Activated CD8-positive, alpha-beta T cell treated with anti-CD3 and anti-CD28 coated beads for 36 hours (primary cell): Measurements from ENCODE around the gene LOXL4. TPM values are rescaled to one million over a fixed set of nuclear protein-coding genes. Genes with fewer than 3 reads are reported as not detected.

Experiments
- ATAC-seq: fragments of 200-7000 bp; cut with Tn5 transposase; one replicate; pipeline ENCODE4 v1.10.0; 2021; ENCODE audit warnings: mild to moderate bottlenecking, moderate library complexity
- CTCF ChIA-PET: fragments of 350-600 bp; sonication (Branson Sonifier 250); formaldehyde crosslinking; loops from one replicate; lab custom pipeline; 2021; ENCODE audit warnings: antibody characterized with exemption; lab: Charles Lee
- POLR2A ChIA-PET: fragments of 350-600 bp; sonication (Branson Sonifier 250); formaldehyde crosslinking; loops from one replicate; lab custom pipeline; 2021; ENCODE audit warnings: antibody characterized with exemption; lab: Charles Lee
- DNase-seq: peaks from one replicate; pipeline ENCODE4 v3.0.0-alpha.2; 2020
- H3K27ac Mint-ChIP-seq: one replicate; pipeline ENCODE4 v1.8.0; 2021; ENCODE audit warnings: mild to moderate bottlenecking, mixed read lengths
- H3K27me3 Mint-ChIP-seq: one replicate; pipeline ENCODE4 v1.8.0; 2021; ENCODE audit warnings: mixed read lengths
- H3K36me3 Mint-ChIP-seq: one replicate; pipeline ENCODE4 v1.8.0; 2021; ENCODE audit warnings: low read depth, mixed read lengths
- H3K4me1 Mint-ChIP-seq: one replicate; pipeline ENCODE4 v1.8.0; 2021; ENCODE audit warnings: low read depth, mixed read lengths
- H3K4me3 Mint-ChIP-seq: one replicate; pipeline ENCODE4 v1.8.0; 2021; ENCODE audit warnings: mild to moderate bottlenecking, moderate library complexity, mixed read lengths
- H3K9me3 Mint-ChIP-seq: one replicate; pipeline ENCODE4 v1.8.0; 2021; ENCODE audit warnings: mixed read lengths
- intact Hi-C: fragments of 100-400 bp; cut with micrococcal nuclease; formaldehyde crosslinking; loops from one replicate; pipeline ENCODE4 v1.10.0; 2022
- total RNA-seq, 2 experiments: library from RNA; stranded (reverse); gene quantifications; one replicate each; pipeline ENCODE4 v1.2.3, GENCODE V29; 2021
- TF ChIP-seq, protein P1 (sequence below): fragments of 200-600 bp; IDR thresholded peaks from one replicate; pipeline ENCODE4 v1.8.0; 2022; ENCODE audit warnings: antibody characterized with exemption, mild to moderate bottlenecking

LOXL4 gene
- total RNA-seq, 2 experiments from 2014 or later, result not detected

DNA sequence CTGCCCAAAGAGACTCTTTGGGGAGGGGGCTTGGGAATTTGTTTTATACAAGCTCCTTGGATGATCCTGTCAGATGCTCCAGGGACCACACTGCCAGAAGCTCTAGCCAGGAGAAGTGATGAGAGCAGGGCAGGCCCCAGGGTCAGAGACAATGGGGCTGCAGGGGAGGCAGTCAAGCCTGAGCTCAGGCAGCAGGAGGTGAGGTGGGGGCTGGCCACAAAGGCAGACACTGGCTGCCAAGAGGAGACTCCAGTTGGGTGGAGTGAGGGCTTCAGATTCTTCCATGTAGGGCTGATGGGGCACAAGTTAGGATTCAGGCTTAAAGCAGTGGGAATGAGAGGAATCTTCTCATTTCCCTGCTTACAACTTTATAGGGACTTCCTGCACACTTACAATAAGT is 35.6 kb upstream of the LOXL4 start:
- Mint-ChIP-seq H3K27me3 (peaks cover 19% of the 10 kb centered on the region), H3K27ac (no peak overlapping the region), H3K4me3 (no peak overlapping the region), H3K36me3 (no peaks in the 10 kb centered on the region), H3K4me1 (no peaks in the 10 kb centered on the region), H3K9me3 (no peaks in the 10 kb centered on the region)
- no peak for ATAC-seq
- POLR2A ChIA-PET, result no interaction called here
- TF ChIP-seq, protein P1, sequence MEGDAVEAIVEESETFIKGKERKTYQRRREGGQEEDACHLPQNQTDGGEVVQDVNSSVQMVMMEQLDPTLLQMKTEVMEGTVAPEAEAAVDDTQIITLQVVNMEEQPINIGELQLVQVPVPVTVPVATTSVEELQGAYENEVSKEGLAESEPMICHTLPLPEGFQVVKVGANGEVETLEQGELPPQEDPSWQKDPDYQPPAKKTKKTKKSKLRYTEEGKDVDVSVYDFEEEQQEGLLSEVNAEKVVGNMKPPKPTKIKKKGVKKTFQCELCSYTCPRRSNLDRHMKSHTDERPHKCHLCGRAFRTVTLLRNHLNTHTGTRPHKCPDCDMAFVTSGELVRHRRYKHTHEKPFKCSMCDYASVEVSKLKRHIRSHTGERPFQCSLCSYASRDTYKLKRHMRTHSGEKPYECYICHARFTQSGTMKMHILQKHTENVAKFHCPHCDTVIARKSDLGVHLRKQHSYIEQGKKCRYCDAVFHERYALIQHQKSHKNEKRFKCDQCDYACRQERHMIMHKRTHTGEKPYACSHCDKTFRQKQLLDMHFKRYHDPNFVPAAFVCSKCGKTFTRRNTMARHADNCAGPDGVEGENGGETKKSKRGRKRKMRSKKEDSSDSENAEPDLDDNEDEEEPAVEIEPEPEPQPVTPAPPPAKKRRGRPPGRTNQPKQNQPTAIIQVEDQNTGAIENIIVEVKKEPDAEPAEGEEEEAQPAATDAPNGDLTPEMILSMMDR, result no peak
- CTCF ChIA-PET, result no interaction called here
- intact Hi-C loops, result no loop called here
- DNase-seq, result no peak

GRCh38 chr10:98302741-98303365 is 34.9 kb upstream of the LOXL4 start:
- H3K27me3 Mint-ChIP-seq, result peaks cover 19% of the 10 kb centered on the region
- intact Hi-C loops, result no loop called here
- H3K9me3 Mint-ChIP-seq, result no peaks in the 10 kb centered on the region
- H3K36me3 Mint-ChIP-seq, result no peaks in the 10 kb centered on the region
- ChIA-PET CTCF (interaction anchor here (0.8 to 1.5 kb wide), 2 partner anchors 25 to 122 kb away, joined by 3 to 4 read pairs; no protein-coding TSS in a partner anchor), POLR2A (no interaction called here)
- no peaks in the 10 kb centered on the region for H3K4me1 Mint-ChIP-seq
- no peak for DNase-seq
- no peak overlapping the region for H3K27ac Mint-ChIP-seq
- ATAC-seq, result no peak
- TF ChIP-seq, protein P1, result no peak
- H3K4me3 Mint-ChIP-seq, result no peak overlapping the region

- intact Hi-C loops, result no loop called here
- CTCF ChIA-PET, result interaction anchor here (1.5 kb wide), 1 partner anchor 123 kb away, joined by 4 read pairs; no protein-coding TSS in a partner anchor
- POLR2A ChIA-PET, result no interaction called here
- no peak overlapping the region for H3K27ac Mint-ChIP-seq
- no peaks in the 10 kb centered on the region for H3K4me1 Mint-ChIP-seq
- no peaks in the 10 kb centered on the region for H3K36me3 Mint-ChIP-seq
- H3K27me3 Mint-ChIP-seq, result peaks cover 18% of the 10 kb centered on the region
- no peak for DNase-seq
- H3K4me3 Mint-ChIP-seq, result no peak overlapping the region
- TF ChIP-seq, protein P1, result no peak
- no peak for ATAC-seq
- no peaks in the 10 kb centered on the region for H3K9me3 Mint-ChIP-seq
Observed at GRCh38 chr10:98301664-98302319, 33.8 kb upstream of the LOXL4 start.

GRCh38 chr10:98300526-98301229 is 32.7 kb upstream of the LOXL4 start:
- no peak for ATAC-seq

More at GRCh38 chr10:98300526-98301229, 32.7 kb upstream of the LOXL4 start:
- CTCF ChIA-PET, result no interaction called here
- H3K27me3 Mint-ChIP-seq, result peaks cover 17% of the 10 kb centered on the region
- no peaks in the 10 kb centered on the region for H3K9me3 Mint-ChIP-seq
- POLR2A ChIA-PET, result no interaction called here
- no peak overlapping the region for H3K4me3 Mint-ChIP-seq
- TF ChIP-seq, protein P1, result no peak
- H3K36me3 Mint-ChIP-seq, result no peaks in the 10 kb centered on the region
- no peak for DNase-seq
- H3K4me1 Mint-ChIP-seq, result no peaks in the 10 kb centered on the region
- no peak overlapping the region for H3K27ac Mint-ChIP-seq
- intact Hi-C loops, result no loop called here
